Measurements from ENCODE around the gene BTBD2. TPM values are rescaled to one million over a fixed set of nuclear protein-coding genes. Genes with fewer than 3 reads are reported as not detected.

BTBD2 gene
- total RNA-seq, 2 donors from 2014 or later: 42.3 to 44.8 TPM

DNA sequence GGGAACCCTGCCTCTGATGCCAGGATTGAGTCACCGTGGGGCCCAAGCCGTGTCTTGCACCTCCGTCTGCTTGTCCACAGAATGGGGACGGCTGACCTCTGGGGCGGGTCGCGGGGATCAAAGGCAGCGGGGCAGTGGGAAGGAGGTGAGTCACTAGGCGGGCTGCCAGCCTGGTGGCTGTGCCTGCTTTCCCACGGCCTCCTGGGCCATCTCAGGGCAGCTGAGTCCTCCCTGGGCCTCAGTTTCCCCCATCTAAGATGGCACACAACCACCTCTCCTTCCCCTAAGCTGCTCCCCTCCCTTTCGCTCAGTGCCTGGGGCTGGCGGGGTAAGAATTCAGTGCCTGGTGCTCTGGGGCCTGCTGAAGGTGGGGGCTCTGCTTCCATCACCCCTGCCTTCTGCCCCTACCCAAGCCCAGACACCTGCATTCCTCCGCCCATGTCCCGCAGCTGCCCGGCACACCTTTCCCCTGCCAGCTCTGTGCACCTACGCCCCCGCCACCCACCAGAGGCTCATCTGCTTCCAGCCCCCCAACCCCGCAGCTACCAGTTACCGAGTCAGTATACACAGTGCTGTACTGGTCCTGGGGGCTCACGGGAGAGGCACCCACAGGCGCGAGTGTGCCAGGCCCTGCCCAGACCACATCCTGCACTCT is 32.1 kb upstream of the BTBD2 start:
- TF ChIP-seq, protein P1, sequence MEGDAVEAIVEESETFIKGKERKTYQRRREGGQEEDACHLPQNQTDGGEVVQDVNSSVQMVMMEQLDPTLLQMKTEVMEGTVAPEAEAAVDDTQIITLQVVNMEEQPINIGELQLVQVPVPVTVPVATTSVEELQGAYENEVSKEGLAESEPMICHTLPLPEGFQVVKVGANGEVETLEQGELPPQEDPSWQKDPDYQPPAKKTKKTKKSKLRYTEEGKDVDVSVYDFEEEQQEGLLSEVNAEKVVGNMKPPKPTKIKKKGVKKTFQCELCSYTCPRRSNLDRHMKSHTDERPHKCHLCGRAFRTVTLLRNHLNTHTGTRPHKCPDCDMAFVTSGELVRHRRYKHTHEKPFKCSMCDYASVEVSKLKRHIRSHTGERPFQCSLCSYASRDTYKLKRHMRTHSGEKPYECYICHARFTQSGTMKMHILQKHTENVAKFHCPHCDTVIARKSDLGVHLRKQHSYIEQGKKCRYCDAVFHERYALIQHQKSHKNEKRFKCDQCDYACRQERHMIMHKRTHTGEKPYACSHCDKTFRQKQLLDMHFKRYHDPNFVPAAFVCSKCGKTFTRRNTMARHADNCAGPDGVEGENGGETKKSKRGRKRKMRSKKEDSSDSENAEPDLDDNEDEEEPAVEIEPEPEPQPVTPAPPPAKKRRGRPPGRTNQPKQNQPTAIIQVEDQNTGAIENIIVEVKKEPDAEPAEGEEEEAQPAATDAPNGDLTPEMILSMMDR (IDR thresholded peaks at IDR 0.05): no peak
- TF ChIP-seq POLR2A (IDR thresholded peaks at IDR 0.05): peak in 1 of 3 donors; percentile 19
- WGBS, 2 donors: 36 to 42% methylated on average over 13 to 18 of the region's 22 CpGs
- peak; percentile 85 to 96 (median 91) for DNase-seq
- no peaks in the 10 kb centered on the region for H3K9me3 ChIP-seq
- H3K4me3 ChIP-seq: no peak overlapping the region
- peak overlapping the region; percentile 89 to 100 (median 100) for H3K27ac ChIP-seq
- H3K4me1 ChIP-seq: peaks cover 85% of the 10 kb centered on the region
- no peaks in the 10 kb centered on the region for H3K27me3 ChIP-seq
- ATAC-seq: peak; percentile 3
- peaks cover 0 to 1% of the 10 kb centered on the region in 2 donors for H3K36me3 ChIP-seq (replicated peaks in 1 of 2; ENCODE audit: insufficient read depth in 1 of 2, low read depth in 2 of 2)
- intact Hi-C loops (cut with DNase I): no loop called here

DNA sequence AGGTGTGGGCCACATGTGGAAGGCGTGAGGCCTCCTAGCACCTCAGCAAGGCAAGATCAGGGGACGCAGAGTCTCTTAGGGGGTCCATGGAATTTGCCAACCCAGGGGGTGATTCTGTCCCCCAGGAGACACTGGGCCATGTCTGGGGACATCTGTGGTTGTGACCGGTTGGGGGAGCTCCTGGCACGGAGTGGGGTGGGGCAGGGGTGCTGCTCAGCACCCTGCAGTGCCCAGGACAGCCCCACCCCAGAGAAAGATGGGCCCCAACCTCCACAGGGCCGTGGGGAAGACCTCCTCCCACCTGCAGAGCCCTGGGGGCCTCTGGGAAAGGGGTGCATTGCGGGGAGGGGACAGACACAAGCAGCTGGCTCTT is 31.5 kb upstream of the BTBD2 start:
- peaks cover 85% of the 10 kb centered on the region for H3K4me1 ChIP-seq
- H3K9me3 ChIP-seq: no peaks in the 10 kb centered on the region
- no peak overlapping the region for H3K4me3 ChIP-seq
- peak overlapping the region; percentile 89 to 100 (median 100) for H3K27ac ChIP-seq
- H3K27me3 ChIP-seq: no peaks in the 10 kb centered on the region
- ATAC-seq (no peak), DNase-seq (peak in 1 of 4 donors; percentile 22)
- no peak for TF ChIP-seq POLR2A (IDR thresholded peaks at IDR 0.05)
- TF ChIP-seq, protein P1 (IDR thresholded peaks at IDR 0.05): no peak
- 69 to 100% methylated on average over 1 to 5 of the region's 6 CpGs for WGBS, 2 donors
- intact Hi-C loops (cut with DNase I): no loop called here
- peaks cover 0 to 1% of the 10 kb centered on the region in 2 donors for H3K36me3 ChIP-seq (replicated peaks in 1 of 2; ENCODE audit: insufficient read depth in 1 of 2, low read depth in 2 of 2)

DNA sequence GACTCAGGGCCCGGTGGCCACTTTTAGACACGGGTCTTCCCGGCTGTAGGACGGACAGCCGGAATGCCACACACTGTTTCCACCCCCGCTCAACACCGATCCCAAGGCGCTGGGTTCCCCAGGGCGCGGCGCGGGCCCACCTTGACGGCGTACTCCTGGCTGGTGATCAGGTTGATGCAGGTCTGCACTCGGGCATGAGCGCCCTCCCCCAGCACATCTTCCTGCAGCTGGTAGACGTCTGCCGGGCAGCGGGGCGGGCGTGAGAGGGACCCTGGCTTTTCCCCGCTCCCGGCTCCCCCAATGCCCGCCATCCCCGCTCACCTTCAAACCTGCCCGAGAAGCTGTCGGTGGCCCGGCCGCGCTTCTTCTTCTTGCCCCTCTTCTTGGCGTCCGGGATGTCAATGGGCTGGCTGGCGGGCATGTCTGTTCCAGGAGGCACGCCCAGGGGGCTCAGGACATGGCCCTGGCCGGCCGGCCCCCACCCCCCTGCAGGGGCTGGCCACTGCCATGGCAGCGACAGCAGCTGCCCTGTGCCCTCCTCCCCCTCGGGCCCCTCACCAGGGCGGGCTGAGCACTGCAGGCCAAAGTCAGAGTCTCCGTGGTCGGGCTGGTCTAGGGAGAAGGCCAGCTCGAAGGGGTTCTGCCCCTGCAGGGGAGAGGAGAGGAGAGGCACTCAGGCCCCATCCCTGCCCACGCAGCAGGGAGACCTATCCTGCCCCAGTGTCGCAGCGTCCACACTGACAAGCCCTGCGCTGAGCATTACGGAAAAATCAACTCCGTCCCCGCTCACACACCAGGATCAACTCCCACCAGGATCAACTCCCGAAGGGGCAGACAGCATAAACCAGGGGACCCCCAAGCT is 30.8 kb upstream of the BTBD2 start:
- H3K27me3 ChIP-seq: no peaks in the 10 kb centered on the region
- intact Hi-C loops (cut with DNase I): no loop called here
- WGBS, 2 donors: 79 to 85% methylated on average over 25 to 47 of the region's 50 CpGs
- DNase-seq (peak in 3 of 4 donors; percentile 32 to 43 (median 42)), ATAC-seq (no peak)
- H3K9me3 ChIP-seq: no peaks in the 10 kb centered on the region
- peaks cover 0 to 1% of the 10 kb centered on the region in 2 donors for H3K36me3 ChIP-seq (replicated peaks in 1 of 2; ENCODE audit: insufficient read depth in 1 of 2, low read depth in 2 of 2)
- peaks cover 84% of the 10 kb centered on the region for H3K4me1 ChIP-seq
- H3K4me3 ChIP-seq: no peak overlapping the region
- TF ChIP-seq, protein P1 (IDR thresholded peaks at IDR 0.05): no peak
- TF ChIP-seq POLR2A (IDR thresholded peaks at IDR 0.05): no peak
- peak overlapping the region; percentile 89 to 100 (median 100) for H3K27ac ChIP-seq

DNA sequence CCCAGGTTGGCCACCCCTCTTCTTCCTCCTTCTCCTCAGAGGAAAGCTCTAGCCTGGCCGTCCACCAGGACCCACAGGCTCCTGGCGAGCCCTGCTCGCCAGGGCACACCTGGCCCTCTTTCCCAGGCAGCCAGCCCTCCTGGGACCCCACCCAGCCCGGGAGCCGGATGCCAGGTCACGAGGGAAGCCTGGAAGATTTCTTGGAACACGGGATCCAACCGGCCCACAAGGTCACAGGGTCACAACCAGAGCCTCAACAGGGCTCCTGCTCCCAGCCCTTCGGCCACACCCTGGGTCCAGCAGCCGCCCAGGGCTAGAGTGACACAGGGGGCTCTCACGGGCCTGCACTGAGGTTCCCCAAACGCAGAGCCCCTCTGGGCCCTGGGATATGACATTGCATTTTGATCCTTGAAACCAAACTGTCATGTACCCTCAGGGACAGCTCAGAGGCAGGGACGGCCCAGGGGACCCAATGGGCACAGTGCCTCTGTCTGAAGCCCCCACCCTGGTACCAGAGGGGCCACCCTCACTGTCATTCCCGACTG is 30.1 kb upstream of the BTBD2 start:
- Histone ChIP-seq H3K36me3 (replicated peaks in 1 of 2; ENCODE audit: insufficient read depth in 1 of 2, low read depth in 2 of 2) (peaks cover 4 to 5% of the 10 kb centered on the region in 2 donors), H3K9me3 (no peaks in the 10 kb centered on the region), H3K27me3 (no peaks in the 10 kb centered on the region), H3K4me1 (peaks cover 90% of the 10 kb centered on the region), H3K27ac (peak overlapping the region; percentile 89 to 100 (median 100)), H3K4me3 (no peak overlapping the region)
- WGBS, 2 donors: 23 to 32% methylated on average over 6 to 13 of the region's 14 CpGs
- peak; percentile 22 for ATAC-seq
- TF ChIP-seq, protein P1 (IDR thresholded peaks at IDR 0.05): peak in 2 of 7 experiments; percentile 9 to 20
- peak; percentile 14 to 42 (median 16) for TF ChIP-seq POLR2A (IDR thresholded peaks at IDR 0.05)
- intact Hi-C loops (cut with DNase I): no loop called here
- DNase-seq: peak; percentile 89 to 95 (median 92)
